ENCODE measurements around the gene KAT6B.
"Not testable (repeated sequence)": the region's sequence is repeated elsewhere in the genome, so short reads cannot be mapped to it uniquely, and the experiment has no call there.

Gene KAT6B

GRCh38 chr10:74826142-74827044 lies at the start of gene KAT6B:
Gene KAT6B, plus strand, starts transcription at chr10:74826600. Its CDS starts 16,258 bp downstream, at chr10:74842858.
- peak; percentile 100 for DNase-seq

- no peak for DNase-seq
Measured at GRCh38 chr10:74778436-74779094, 47.8 kb upstream of the KAT6B start.

- DNase-seq = not testable (repeated sequence)
Measured at GRCh38 chr10:74781870-74782269, 44.5 kb upstream of the KAT6B start.

GRCh38 chr10:74784462-74784861 lies 41.9 kb upstream of the KAT6B start:
- no peak for DNase-seq

- peak; percentile 22 for DNase-seq
Measured at GRCh38 chr10:74786126-74786525, 40.3 kb upstream of the KAT6B start.

GRCh38 chr10:74787457-74787856 lies 38.9 kb upstream of the KAT6B start:
- no peak for DNase-seq

GRCh38 chr10:74791979-74792378 lies 34.4 kb upstream of the KAT6B start:
- not testable (repeated sequence) for DNase-seq

- DNase-seq = no peak
Measured at GRCh38 chr10:74792726-74793125, 33.7 kb upstream of the KAT6B start.

GRCh38 chr10:74793240-74793639 lies 33.2 kb upstream of the KAT6B start:
- DNase-seq = not testable (repeated sequence)

GRCh38 chr10:74794531-74794930 lies 31.9 kb upstream of the KAT6B start:
- DNase-seq = no peak

- DNase-seq = no peak
Measured at GRCh38 chr10:74797550-74797949, 28.9 kb upstream of the KAT6B start.

GRCh38 chr10:74799721-74800221 lies 26.6 kb upstream of the KAT6B start:
- DNase-seq = no peak

- no peak for DNase-seq
Measured at GRCh38 chr10:74801447-74801846, 25.0 kb upstream of the KAT6B start.

GRCh38 chr10:74808501-74808900 lies 17.9 kb upstream of the KAT6B start:
- no peak for DNase-seq

- no peak for DNase-seq
Measured at GRCh38 chr10:74810087-74810486, 16.3 kb upstream of the KAT6B start.

- DNase-seq = no peak
Measured at GRCh38 chr10:74813381-74814259, 12.8 kb upstream of the KAT6B start.

GRCh38 chr10:74814797-74815196 lies 11.6 kb upstream of the KAT6B start:
- no peak for DNase-seq

- no peak for DNase-seq
Measured at GRCh38 chr10:74816824-74817498, 9.4 kb upstream of the KAT6B start.

- peak; percentile 57 for DNase-seq
Measured at GRCh38 chr10:74821501-74821900, 4.9 kb upstream of the KAT6B start.

GRCh38 chr10:74822101-74822500 lies 4.3 kb upstream of the KAT6B start:
- DNase-seq = no peak

- no peak for DNase-seq
Measured at GRCh38 chr10:74822521-74823089, 3.8 kb upstream of the KAT6B start.

GRCh38 chr10:74823791-74824183 lies 2.6 kb upstream of the KAT6B start:
- no peak for DNase-seq
